ENCODE measurements around the gene MED15. TPM values are rescaled to one million over a fixed set of nuclear protein-coding genes. Genes with fewer than 3 reads are reported as not detected.

Gene MED15
- total and polyA plus RNA-seq, 10 of the 15 experiments (the other 5 are each of a cell fraction or from before 2014, with no cell fraction given): 1.4 to 75.2 (median 26.9) TPM

- TF ChIP-seq SMAD1 (IDR thresholded peaks at IDR 0.05; ENCODE audit: low read depth, partially characterized antibody) (no peak), RFX5 (IDR thresholded peaks at IDR 0.05; ENCODE audit: low read depth, low read length) (no peak), BCL3 (IDR thresholded peaks at IDR 0.05; ENCODE audit: borderline replicate concordance, insufficient read depth, low read depth, low read length, poor library complexity, severe bottlenecking) (no peak), ELK1 (IDR thresholded peaks at IDR 0.05; ENCODE audit: low read depth, low read length) (no peak), BMI1 (IDR thresholded peaks at IDR 0.05; ENCODE audit: borderline replicate concordance) (no peak), TBL1XR1 (IDR thresholded peaks at IDR 0.05; ENCODE audit: low read depth, low read length) (no peak), CTCF (IDR thresholded peaks at IDR 0.05 in 2 of 3, conservative IDR thresholded peaks at IDR 0.05 in 1 of 3; ENCODE audit: control insufficient read depth in 2 of 3, extremely low read depth in 1 of 3, insufficient read depth in 1 of 3, low read depth in 3 of 3, low read length in 3 of 3) (no peak)
Observed at GRCh38 chr22:20581503-20582170, 74.2 kb downstream of the MED15 start (continued).

- Histone ChIP-seq H3K79me2 (ENCODE audit: control insufficient read depth, insufficient read depth, low read length) (no peaks in the 10 kb centered on the region), H3K4me2 (ENCODE audit: control insufficient read depth, insufficient read depth) (no peak overlapping the region), H3K4me3 (no peak overlapping the region), H3K9me3 (replicated peaks; ENCODE audit: control insufficient read depth, insufficient read depth, low read length) (no peaks in the 10 kb centered on the region), H3K27ac (ENCODE audit: control insufficient read depth, insufficient read depth) (no peak overlapping the region), H3K27me3 (replicated peaks in 1 of 2; ENCODE audit: control insufficient read depth in 2 of 2, insufficient read depth in 2 of 2, low read length in 1 of 2) (no peaks in the 10 kb centered on the region), H2AFZ (ENCODE audit: control insufficient read depth, low read depth, low read length) (no peak overlapping the region), H3K36me3 (ENCODE audit: control insufficient read depth in 2 of 2, insufficient read depth in 2 of 2, low read length in 1 of 2) (peaks cover 14 to 59% of the 10 kb centered on the region in 2 experiments), H4K20me1 (ENCODE audit: control insufficient read depth, insufficient read depth) (no peaks in the 10 kb centered on the region), H3K4me1 (ENCODE audit: control insufficient read depth, insufficient read depth, low read length) (no peaks in the 10 kb centered on the region), H3K9ac (ENCODE audit: control insufficient read depth, insufficient read depth, low read length) (no peak overlapping the region)
- no TSS peak for BruUV-seq (replicated peaks)
- ChIA-PET SMC1A (ENCODE audit: uncharacterized antibody, unreplicated experiment) (no interaction called here), CTCF (no interaction called here), POLR2A (no interaction called here), RAD21 (ENCODE audit: unreplicated experiment) (no interaction called here)
- FAIRE-seq (no peak), ATAC-seq (no peak), DNase-seq (ENCODE audit: low read depth, low spot score) (no peak)
- WGBS (ENCODE audit: insufficient coverage, insufficient replicate concordance, low lambda C conversion rate, missing lambda C conversion rate): 100% methylated on average over 5 of the region's 5 CpGs
- in situ Hi-C loops (cut with MboI): no loop called here
- intact Hi-C loops (cut with micrococcal nuclease; ENCODE audit: unreplicated experiment): no loop called here
- no peak for TF ChIP-seq PRDM15 (CRISPR knock-in tag; IDR thresholded peaks at IDR 0.05)
- TF ChIP-seq MEF2A (IDR thresholded peaks at IDR 0.05; ENCODE audit: insufficient read depth, low read depth, low read length): no peak
- no peak for TF ChIP-seq PAX5 (IDR thresholded peaks at IDR 0.05; ENCODE audit: borderline replicate concordance, low read depth, low read length)
Observed at GRCh38 chr22:20582171-20582511, 74.7 kb downstream of the MED15 start.

Measured in GM12878 (cell line).